Prostate gland (tissue), 2 donors: ENCODE measurements around the gene GSX2. TPM values are rescaled to one million over a fixed set of nuclear protein-coding genes. Genes with fewer than 3 reads are reported as not detected.

Experiments
- DNase-seq: peaks from one replicate; pipeline ENCODE4 v3.0.0-alpha.2; 2019; ENCODE audit warnings: low spot score
- H3K27ac ChIP-seq, 2 donors: fragments of 200-600 bp; sonication (generic); 2 replicates each; pipeline ENCODE4 v1.5.1; 2017 to 2019
- H3K27me3 ChIP-seq: fragments of 200-600 bp; sonication (generic); replicated peaks from 2 replicates; pipeline ENCODE4 v1.5.1; 2019; ENCODE audit not compliant: insufficient read depth
- H3K36me3 ChIP-seq, 2 donors: fragments of 200-600 bp; sonication (generic); 1 replicate in 1 of 2; 2 replicates in 1 of 2; pipeline versions ENCODE4 v1.5.1 to v1.8.1; 2017 to 2019
- H3K4me1 ChIP-seq: fragments of 200-600 bp; sonication (generic); replicated peaks from 2 replicates; pipeline ENCODE4 v1.5.1; 2019
- H3K4me3 ChIP-seq, 2 donors: fragments of 200-600 bp; sonication (generic); 2 replicates each; pipeline ENCODE4 v1.5.1; 2017 to 2019
- H3K9me3 ChIP-seq: fragments of 200-600 bp; sonication (generic); 2 replicates; pipeline ENCODE4 v1.5.1; 2017
- POLR2A ChIP-seq: fragments of 450-650 bp; IDR thresholded peaks from one replicate; pipeline ENCODE4 v1.6.1; 2016; ENCODE audit warnings: antibody characterized with exemption, mild to moderate bottlenecking
- POLR2AphosphoS5 ChIP-seq: sonication (generic); formaldehyde crosslinking; IDR thresholded peaks from one replicate; pipeline ENCODE4 v1.6.1; 2017; ENCODE audit warnings: antibody characterized with exemption
- WGBS: methylation state at CpG from one replicate; pipeline ENCODE4 v1.1.5; 2018; 5-methylcytosine and 5-hydroxymethylcytosine counted together
- intact Hi-C: fragments of 100-400 bp; cut with DNase I; formaldehyde crosslinking; loops from one replicate; pipeline ENCODE4 v1.14.2; 2022
- total RNA-seq, 2 donors: library from RNA; depleted of rRNA; stranded (reverse); fragments of >200 nt; gene quantifications; one replicate each; pipeline ENCODE4 v1.1.0, GENCODE V29; 2016
- TF ChIP-seq, protein P1 (sequence below), 4 experiments: fragments of 200-600 bp in 2 of 4; fragments of 450-650 bp in 2 of 4; sonication (generic) in 2 of 4; IDR thresholded peaks; 1 replicate in 3 of 4; 2 replicates in 1 of 4; pipeline ENCODE4 v1.5.1; 2016 to 2019; ENCODE audit warnings: antibody characterized with exemption in 4 of 4, mild to moderate bottlenecking in 2 of 4, moderate library complexity in 2 of 4

GSX2 gene
- total RNA-seq, 2 donors from 2014 or later = not detected

DNA sequence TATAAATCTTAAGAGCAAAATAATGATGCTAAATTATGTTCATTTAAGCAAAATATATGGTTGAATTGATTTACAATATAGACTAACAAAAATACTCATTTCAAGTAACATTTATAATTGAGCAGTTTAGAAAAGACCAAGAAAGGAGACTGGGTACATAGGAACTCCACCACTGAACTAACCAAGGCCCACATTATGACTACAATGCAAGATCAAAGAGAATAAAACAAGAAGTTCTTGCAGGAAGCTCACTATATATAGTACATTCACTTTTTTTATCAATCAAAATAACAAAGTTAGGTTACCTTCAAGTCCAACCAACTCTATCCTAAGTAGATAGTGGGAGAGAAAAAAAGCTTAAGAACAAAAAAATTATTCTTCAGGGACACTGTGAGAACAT, 43.6 kb upstream of the GSX2 start:
- no peaks in the 10 kb centered on the region for H3K4me1 ChIP-seq

DNA sequence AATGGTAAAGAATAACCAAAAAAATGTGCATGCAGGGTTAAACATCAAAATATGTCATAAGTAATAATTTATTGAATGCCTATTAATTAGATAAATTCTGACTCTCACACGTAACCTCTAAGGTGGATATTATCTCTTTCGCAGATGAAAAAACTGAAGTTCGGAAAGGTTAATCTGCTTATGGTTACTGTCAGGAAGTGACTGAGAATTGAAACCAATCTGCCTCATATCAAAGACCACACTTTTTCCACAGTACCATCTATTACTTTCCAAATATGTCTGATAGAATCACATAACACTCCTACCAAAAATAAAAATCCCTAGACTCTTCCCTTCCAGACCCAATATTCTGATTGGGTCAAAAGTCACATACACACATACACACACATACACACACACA, 41.8 kb upstream of the GSX2 start:
- intact Hi-C loops = no loop called here
- H3K27me3 ChIP-seq = no peaks in the 10 kb centered on the region
- H3K4me3 ChIP-seq = no peak overlapping the region
- no peak overlapping the region for H3K27ac ChIP-seq
- H3K36me3 ChIP-seq = no peaks in the 10 kb centered on the region
- H3K4me1 ChIP-seq = no peaks in the 10 kb centered on the region
- no peaks in the 10 kb centered on the region for H3K9me3 ChIP-seq
- no peak for TF ChIP-seq POLR2A
- TF ChIP-seq, protein P1, sequence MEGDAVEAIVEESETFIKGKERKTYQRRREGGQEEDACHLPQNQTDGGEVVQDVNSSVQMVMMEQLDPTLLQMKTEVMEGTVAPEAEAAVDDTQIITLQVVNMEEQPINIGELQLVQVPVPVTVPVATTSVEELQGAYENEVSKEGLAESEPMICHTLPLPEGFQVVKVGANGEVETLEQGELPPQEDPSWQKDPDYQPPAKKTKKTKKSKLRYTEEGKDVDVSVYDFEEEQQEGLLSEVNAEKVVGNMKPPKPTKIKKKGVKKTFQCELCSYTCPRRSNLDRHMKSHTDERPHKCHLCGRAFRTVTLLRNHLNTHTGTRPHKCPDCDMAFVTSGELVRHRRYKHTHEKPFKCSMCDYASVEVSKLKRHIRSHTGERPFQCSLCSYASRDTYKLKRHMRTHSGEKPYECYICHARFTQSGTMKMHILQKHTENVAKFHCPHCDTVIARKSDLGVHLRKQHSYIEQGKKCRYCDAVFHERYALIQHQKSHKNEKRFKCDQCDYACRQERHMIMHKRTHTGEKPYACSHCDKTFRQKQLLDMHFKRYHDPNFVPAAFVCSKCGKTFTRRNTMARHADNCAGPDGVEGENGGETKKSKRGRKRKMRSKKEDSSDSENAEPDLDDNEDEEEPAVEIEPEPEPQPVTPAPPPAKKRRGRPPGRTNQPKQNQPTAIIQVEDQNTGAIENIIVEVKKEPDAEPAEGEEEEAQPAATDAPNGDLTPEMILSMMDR (IDR thresholded peaks at IDR 0.05) = no peak
- no peak for TF ChIP-seq POLR2AphosphoS5
- 86% methylated on average over 3 of the region's 3 CpGs for WGBS
- DNase-seq = no peak

More for the DNA sequence above, 43.6 kb upstream of the GSX2 start:
- TF ChIP-seq POLR2AphosphoS5 (no peak), POLR2A (no peak)
- Histone ChIP-seq H3K9me3 (no peaks in the 10 kb centered on the region), H3K27me3 (no peaks in the 10 kb centered on the region), H3K4me3 (no peak overlapping the region), H3K27ac (no peak overlapping the region), H3K36me3 (no peaks in the 10 kb centered on the region)
- no peak for DNase-seq
- intact Hi-C loops = no loop called here

DNA sequence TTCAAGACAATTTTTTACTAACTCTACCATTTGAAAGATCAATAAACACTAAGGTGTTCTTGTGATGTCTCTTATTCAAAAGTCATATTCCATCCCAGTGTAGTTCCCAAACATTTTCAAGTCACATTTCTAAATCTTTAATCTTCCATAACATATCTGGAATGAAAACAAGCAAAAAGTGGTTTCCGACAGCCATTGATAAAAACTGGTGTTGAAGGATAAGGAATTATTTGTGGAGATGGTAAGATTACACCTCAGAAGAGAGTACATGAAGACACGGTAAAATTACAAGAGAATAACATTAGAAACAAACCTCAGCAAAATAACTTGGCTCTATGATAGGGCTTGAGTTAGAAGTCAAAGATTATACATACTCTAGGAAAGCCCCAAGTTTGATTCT, 39.8 kb upstream of the GSX2 start:
- Histone ChIP-seq H3K9me3 (no peaks in the 10 kb centered on the region), H3K4me1 (no peaks in the 10 kb centered on the region), H3K4me3 (no peak overlapping the region), H3K27ac (no peak overlapping the region), H3K27me3 (no peaks in the 10 kb centered on the region), H3K36me3 (no peaks in the 10 kb centered on the region)
- WGBS = 59% methylated on average over 2 of the region's 2 CpGs
- intact Hi-C loops = no loop called here
- DNase-seq = no peak
- TF ChIP-seq POLR2A = no peak
- TF ChIP-seq, protein P1 (IDR thresholded peaks at IDR 0.05) = no peak
- no peak for TF ChIP-seq POLR2AphosphoS5

DNA sequence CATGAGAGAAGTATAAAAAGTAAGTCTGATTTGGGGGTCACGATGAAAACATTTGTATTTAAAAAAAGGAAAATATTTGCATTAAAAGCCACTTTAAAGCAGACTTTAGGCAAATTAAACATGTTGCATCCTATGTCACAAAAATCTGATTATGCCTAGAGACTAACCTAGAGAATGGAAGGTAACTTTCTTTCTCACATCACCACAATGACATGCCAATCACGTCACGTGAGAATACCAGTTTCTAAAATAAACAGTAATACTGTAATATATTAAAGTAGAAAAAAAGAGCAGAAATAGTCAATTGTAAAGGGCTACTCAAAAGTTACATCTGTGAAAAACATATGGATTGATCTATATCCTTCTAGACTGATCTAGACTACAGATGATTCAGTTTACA, 38.9 kb upstream of the GSX2 start:
- H3K36me3 ChIP-seq = no peaks in the 10 kb centered on the region
- no peak overlapping the region for H3K27ac ChIP-seq
- intact Hi-C loops = no loop called here
- H3K4me1 ChIP-seq = no peaks in the 10 kb centered on the region
- H3K9me3 ChIP-seq = no peaks in the 10 kb centered on the region
- no peak overlapping the region for H3K4me3 ChIP-seq
- DNase-seq = no peak
- H3K27me3 ChIP-seq = no peaks in the 10 kb centered on the region
- WGBS = 52% methylated on average over 3 of the region's 3 CpGs
- TF ChIP-seq, protein P1 (IDR thresholded peaks at IDR 0.05) = no peak
- no peak for TF ChIP-seq POLR2A
- no peak for TF ChIP-seq POLR2AphosphoS5

DNA sequence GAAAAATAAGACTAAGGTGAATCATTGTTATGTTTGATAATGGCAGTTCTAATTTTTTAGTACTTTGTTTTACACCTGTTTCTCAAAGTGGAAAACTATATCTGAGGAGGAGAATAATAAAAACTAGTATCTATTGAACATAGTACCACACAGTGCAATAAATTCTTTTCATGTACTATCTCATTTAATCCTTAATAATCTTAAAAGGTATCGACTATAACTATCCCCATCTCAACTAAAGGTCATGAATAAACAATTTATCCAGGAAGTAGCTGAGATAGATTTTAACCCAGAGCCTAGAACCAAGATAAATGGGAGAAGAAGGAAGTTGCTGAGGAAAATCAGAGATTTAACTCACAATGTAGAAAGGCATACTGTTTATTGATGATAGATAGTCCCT, 38.1 kb upstream of the GSX2 start:
- WGBS = 84% methylated on average over 1 of the region's 1 CpG

More for the DNA sequence above, 38.1 kb upstream of the GSX2 start:
- TF ChIP-seq, protein P1 (IDR thresholded peaks at IDR 0.05) = no peak
- no peak for TF ChIP-seq POLR2AphosphoS5
- no peak overlapping the region for H3K27ac ChIP-seq
- intact Hi-C loops = no loop called here
- H3K36me3 ChIP-seq = no peaks in the 10 kb centered on the region
- H3K4me1 ChIP-seq = no peaks in the 10 kb centered on the region
- H3K27me3 ChIP-seq = no peaks in the 10 kb centered on the region
- DNase-seq = no peak
- no peaks in the 10 kb centered on the region for H3K9me3 ChIP-seq
- H3K4me3 ChIP-seq = no peak overlapping the region
